Astrocyte (in vitro differentiated cells and primary cell): Measurements from ENCODE around the gene PLEKHG1. TPM values are rescaled to one million over a fixed set of nuclear protein-coding genes. Genes with fewer than 3 reads are reported as not detected.

ENCODE experiments used
- DNase-seq: peaks from one replicate; pipeline ENCODE4 v3.0.0-alpha.2; 2010; ENCODE audit warnings: low read depth
- FAIRE-seq: peaks from 2 replicates; lab custom pipeline; 2011; peaks lifted over from hg19 to GRCh38; lab: Jason Lieb, UNC
- H2AFZ ChIP-seq: 2 replicates; pipeline ENCODE4 v1.6.0; 2012; ENCODE audit warnings: low read depth, low read length, inconsistent platforms
- H3K27ac ChIP-seq: 2 replicates; pipeline ENCODE4 v1.5.1; 2011; ENCODE audit warnings: low read depth, low read length, inconsistent platforms
- H3K27me3 ChIP-seq: 2 replicates; pipeline ENCODE4 v1.6.0; 2011; ENCODE audit warnings: low read length, inconsistent platforms; ENCODE audit not compliant: insufficient read depth
- H3K36me3 ChIP-seq: 2 replicates; pipeline ENCODE4 v1.5.1; 2011; ENCODE audit warnings: low read length, inconsistent platforms; ENCODE audit not compliant: insufficient read depth
- H3K4me1 ChIP-seq: 2 replicates; pipeline ENCODE4 v1.5.1; 2011; ENCODE audit warnings: low read length, inconsistent platforms; ENCODE audit not compliant: insufficient read depth
- H3K4me2 ChIP-seq: 2 replicates; pipeline ENCODE4 v1.6.0; 2012; ENCODE audit warnings: low read length, inconsistent platforms
- H3K4me3 ChIP-seq: 2 replicates; pipeline ENCODE4 v1.5.1; 2011; ENCODE audit warnings: low read depth, mild to moderate bottlenecking, low read length, inconsistent platforms; ENCODE audit not compliant: insufficient read depth
- H3K79me2 ChIP-seq: 2 replicates; pipeline ENCODE4 v1.6.0; 2012; ENCODE audit warnings: mild to moderate bottlenecking, low read length, inconsistent platforms; ENCODE audit not compliant: insufficient read depth
- H3K9ac ChIP-seq: 2 replicates; pipeline ENCODE4 v1.6.0; 2012; ENCODE audit warnings: mild to moderate bottlenecking, low read length, inconsistent platforms
- H3K9me3 ChIP-seq: 2 replicates; pipeline ENCODE4 v1.5.1; 2012; ENCODE audit warnings: low read depth, mild to moderate bottlenecking, low read length, inconsistent platforms; ENCODE audit not compliant: insufficient read depth
- H4K20me1 ChIP-seq: 2 replicates; pipeline ENCODE4 v1.6.0; 2012; ENCODE audit warnings: low read length, inconsistent platforms; ENCODE audit not compliant: insufficient read depth
- H3K27ac Mint-ChIP-seq: one replicate; pipeline ENCODE4 v1.8.0; 2021; ENCODE audit warnings: mild to moderate bottlenecking, mixed read lengths; ENCODE audit not compliant: unreplicated experiment
- H3K27me3 Mint-ChIP-seq: one replicate; pipeline ENCODE4 v1.8.0; 2021; ENCODE audit warnings: low read depth, mixed read lengths; ENCODE audit not compliant: unreplicated experiment
- H3K36me3 Mint-ChIP-seq: one replicate; pipeline ENCODE4 v1.8.0; 2021; ENCODE audit warnings: low read depth, mixed read lengths; ENCODE audit not compliant: unreplicated experiment
- H3K4me1 Mint-ChIP-seq: one replicate; pipeline ENCODE4 v1.8.0; 2021; ENCODE audit warnings: low read depth, mixed read lengths; ENCODE audit not compliant: unreplicated experiment
- H3K4me3 Mint-ChIP-seq: one replicate; pipeline ENCODE4 v1.8.0; 2021; ENCODE audit warnings: mild to moderate bottlenecking, moderate library complexity, mixed read lengths; ENCODE audit not compliant: unreplicated experiment
- H3K9me3 Mint-ChIP-seq: one replicate; pipeline ENCODE4 v1.8.0; 2021; ENCODE audit warnings: mild to moderate bottlenecking, mixed read lengths; ENCODE audit not compliant: unreplicated experiment
- EZH2 ChIP-seq: IDR thresholded peaks from 2 replicates; pipeline ENCODE4 v1.6.1; 2012; ENCODE audit warnings: mild to moderate bottlenecking, low read length, inconsistent platforms; ENCODE audit not compliant: insufficient read depth
- total RNA-seq: library from RNA; stranded (reverse); gene quantifications from 2 replicates; pipeline ENCODE4 v1.2.1, GENCODE V29; 2021
- TF ChIP-seq, protein P1 (sequence below): IDR thresholded peaks from 2 replicates; pipeline ENCODE4 v1.5.1; 2011; ENCODE audit warnings: low read depth, mild to moderate bottlenecking, inconsistent platforms, low read length, moderate library complexity; ENCODE audit not compliant: insufficient read depth

The PLEKHG1 gene
- total RNA-seq, 1 donor from 2014 or later: 12.1 TPM

DNA sequence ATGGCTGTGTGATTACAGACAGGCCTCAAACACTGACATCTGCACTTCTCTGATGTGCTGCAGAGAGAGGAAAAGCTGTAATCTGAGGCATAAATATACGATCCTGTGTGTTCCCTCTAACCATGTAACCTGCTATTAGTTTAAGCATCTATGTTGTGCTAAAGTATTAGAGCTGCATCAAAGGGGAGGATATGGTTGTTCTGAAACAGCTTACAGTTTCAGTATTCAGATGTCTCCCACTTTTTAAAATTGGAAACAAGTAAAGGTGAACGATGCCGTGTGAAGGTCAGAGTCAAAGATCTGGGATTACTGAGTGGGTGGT, 7.6 kb downstream of the PLEKHG1 start:
- H3K79me2 ChIP-seq: peaks cover 22% of the 10 kb centered on the region
- H3K4me1 ChIP-seq: no peaks in the 10 kb centered on the region
- no peak overlapping the region for H3K4me3 ChIP-seq
- Mint-ChIP-seq H3K4me1 (peaks cover 6% of the 10 kb centered on the region), H3K36me3 (no peaks in the 10 kb centered on the region), H3K27me3 (peaks cover 9% of the 10 kb centered on the region), H3K27ac (no peak overlapping the region), H3K9me3 (peaks cover 3% of the 10 kb centered on the region), H3K4me3 (no peak overlapping the region)
- no peaks in the 10 kb centered on the region for H3K9me3 ChIP-seq
- FAIRE-seq: no peak
- no peak for DNase-seq
- no peak overlapping the region for H3K27ac ChIP-seq
- TF ChIP-seq, protein P1, sequence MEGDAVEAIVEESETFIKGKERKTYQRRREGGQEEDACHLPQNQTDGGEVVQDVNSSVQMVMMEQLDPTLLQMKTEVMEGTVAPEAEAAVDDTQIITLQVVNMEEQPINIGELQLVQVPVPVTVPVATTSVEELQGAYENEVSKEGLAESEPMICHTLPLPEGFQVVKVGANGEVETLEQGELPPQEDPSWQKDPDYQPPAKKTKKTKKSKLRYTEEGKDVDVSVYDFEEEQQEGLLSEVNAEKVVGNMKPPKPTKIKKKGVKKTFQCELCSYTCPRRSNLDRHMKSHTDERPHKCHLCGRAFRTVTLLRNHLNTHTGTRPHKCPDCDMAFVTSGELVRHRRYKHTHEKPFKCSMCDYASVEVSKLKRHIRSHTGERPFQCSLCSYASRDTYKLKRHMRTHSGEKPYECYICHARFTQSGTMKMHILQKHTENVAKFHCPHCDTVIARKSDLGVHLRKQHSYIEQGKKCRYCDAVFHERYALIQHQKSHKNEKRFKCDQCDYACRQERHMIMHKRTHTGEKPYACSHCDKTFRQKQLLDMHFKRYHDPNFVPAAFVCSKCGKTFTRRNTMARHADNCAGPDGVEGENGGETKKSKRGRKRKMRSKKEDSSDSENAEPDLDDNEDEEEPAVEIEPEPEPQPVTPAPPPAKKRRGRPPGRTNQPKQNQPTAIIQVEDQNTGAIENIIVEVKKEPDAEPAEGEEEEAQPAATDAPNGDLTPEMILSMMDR: no peak
- TF ChIP-seq EZH2: no peak
- peaks cover 7% of the 10 kb centered on the region for H4K20me1 ChIP-seq
- peaks cover under 1% of the 10 kb centered on the region for H3K27me3 ChIP-seq
- no peak overlapping the region for H3K4me2 ChIP-seq
- no peak overlapping the region for H3K9ac ChIP-seq
- no peaks in the 10 kb centered on the region for H3K36me3 ChIP-seq
- H2AFZ ChIP-seq: no peak overlapping the region

DNA sequence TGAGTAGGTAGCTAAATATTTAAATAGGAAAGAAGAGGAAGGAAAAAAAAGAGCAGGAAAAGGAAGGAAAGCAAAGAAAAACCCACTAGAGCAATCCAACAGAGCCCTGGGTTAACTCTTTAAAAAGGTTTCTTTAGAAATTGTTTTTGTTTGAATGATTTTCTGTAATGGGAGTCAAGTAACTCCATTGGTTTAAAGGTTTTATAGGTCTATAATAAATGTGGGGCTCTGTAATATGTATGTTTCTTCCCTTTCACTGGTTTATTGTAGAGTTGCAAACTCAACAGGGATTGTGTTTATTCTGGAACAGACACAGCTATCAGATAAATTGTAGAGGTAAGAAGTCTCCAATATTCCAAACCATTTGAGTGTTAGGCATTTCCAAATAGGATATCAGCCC, 10.9 kb downstream of the PLEKHG1 start:
- H3K4me2 ChIP-seq: no peak overlapping the region
- no peak overlapping the region for H2AFZ ChIP-seq
- TF ChIP-seq EZH2: no peak
- TF ChIP-seq, protein P1: no peak
- H3K36me3 ChIP-seq: no peaks in the 10 kb centered on the region
- H3K9me3 ChIP-seq: no peaks in the 10 kb centered on the region
- no peak overlapping the region for H3K9ac ChIP-seq
- no peak for DNase-seq
- no peak overlapping the region for H3K27ac ChIP-seq
- H3K4me3 ChIP-seq: no peak overlapping the region
- peaks cover 3% of the 10 kb centered on the region for H3K27me3 ChIP-seq
- Mint-ChIP-seq H3K9me3 (peaks cover 4% of the 10 kb centered on the region), H3K36me3 (no peaks in the 10 kb centered on the region), H3K27me3 (peaks cover 4% of the 10 kb centered on the region), H3K27ac (no peak overlapping the region), H3K4me1 (peaks cover 6% of the 10 kb centered on the region), H3K4me3 (no peak overlapping the region)
- peaks cover 7% of the 10 kb centered on the region for H4K20me1 ChIP-seq
- H3K4me1 ChIP-seq: no peaks in the 10 kb centered on the region
- peaks cover 3% of the 10 kb centered on the region for H3K79me2 ChIP-seq
- FAIRE-seq: no peak

DNA sequence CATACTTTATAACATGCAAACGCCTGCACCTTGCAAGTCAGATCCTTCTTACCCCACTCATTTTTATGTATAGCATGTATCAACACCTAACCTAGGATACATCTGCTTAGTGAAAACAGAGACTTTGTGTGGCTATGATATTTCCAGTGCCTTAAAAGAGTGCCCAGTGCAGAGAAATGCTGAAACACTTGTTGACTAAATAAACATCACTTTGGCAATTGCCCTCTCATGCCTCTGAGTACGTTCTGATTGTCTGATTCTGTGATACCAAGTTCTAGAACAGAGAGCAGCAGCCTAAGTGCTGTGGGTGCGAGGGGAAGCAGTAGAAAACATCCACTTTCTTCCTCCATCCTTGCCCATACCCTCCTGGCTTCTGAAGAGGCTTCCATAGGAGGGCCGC, 13.6 kb downstream of the PLEKHG1 start:
- Histone ChIP-seq H3K4me2 (no peak overlapping the region), H3K9me3 (no peaks in the 10 kb centered on the region), H3K9ac (no peak overlapping the region), H2AFZ (no peak overlapping the region), H3K36me3 (no peaks in the 10 kb centered on the region), H3K4me1 (no peaks in the 10 kb centered on the region), H3K79me2 (no peaks in the 10 kb centered on the region), H3K27me3 (peaks cover 3% of the 10 kb centered on the region), H4K20me1 (no peaks in the 10 kb centered on the region), H3K27ac (no peak overlapping the region), H3K4me3 (no peak overlapping the region)
- no peak for TF ChIP-seq EZH2
- TF ChIP-seq, protein P1: no peak
- peaks cover 1% of the 10 kb centered on the region for H3K4me1 Mint-ChIP-seq
- H3K9me3 Mint-ChIP-seq: peaks cover 4% of the 10 kb centered on the region
- H3K4me3 Mint-ChIP-seq: no peak overlapping the region
- DNase-seq (no peak), FAIRE-seq (no peak)
- H3K27me3 Mint-ChIP-seq: peaks cover 4% of the 10 kb centered on the region
- H3K36me3 Mint-ChIP-seq: no peaks in the 10 kb centered on the region
- H3K27ac Mint-ChIP-seq: no peak overlapping the region
